Calu3 (cell line): ENCODE data around the gene SCD. TPM values are rescaled to one million over a fixed set of nuclear protein-coding genes. Genes with fewer than 3 reads are reported as not detected.

ENCODE experiments used
- BruUV-seq: library from RNA; stranded (reverse); fragments of 400-500 nt; replicated peaks from 2 replicates; lab custom pipeline; 2021; lab: Mats Ljungman, UMichigan
- CTCF ChIA-PET: fragments of 300-600 bp; sonication (Branson Sonifier 250); formaldehyde crosslinking; loops from one replicate; lab custom pipeline; 2022; ENCODE audit warnings: antibody characterized with exemption; lab: Charles Lee
- DNase-seq: peaks from one replicate; pipeline ENCODE4 v3.0.0; 2022
- H3K27ac Mint-ChIP-seq: one replicate; pipeline ENCODE4 v1.8.0; 2022; ENCODE audit warnings: mixed read lengths; ENCODE audit not compliant: unreplicated experiment
- H3K27me3 Mint-ChIP-seq: one replicate; pipeline ENCODE4 v1.8.0; 2022; ENCODE audit warnings: mixed read lengths; ENCODE audit not compliant: unreplicated experiment
- H3K36me3 Mint-ChIP-seq: one replicate; pipeline ENCODE4 v1.8.0; 2022; ENCODE audit warnings: mild to moderate bottlenecking, moderate library complexity, mixed read lengths; ENCODE audit not compliant: insufficient read depth, unreplicated experiment
- H3K4me1 Mint-ChIP-seq: one replicate; pipeline ENCODE4 v1.8.0; 2022; ENCODE audit warnings: mild to moderate bottlenecking, low read depth, mixed read lengths; ENCODE audit not compliant: unreplicated experiment
- H3K4me3 Mint-ChIP-seq: one replicate; pipeline ENCODE4 v1.8.0; 2022; ENCODE audit warnings: mild to moderate bottlenecking, low read depth, moderate library complexity, mixed read lengths; ENCODE audit not compliant: unreplicated experiment
- H3K9me3 Mint-ChIP-seq: one replicate; pipeline ENCODE4 v1.8.0; 2022; ENCODE audit warnings: low read depth, mixed read lengths; ENCODE audit not compliant: unreplicated experiment
- intact Hi-C: fragments of 100-400 bp; cut with micrococcal nuclease; formaldehyde crosslinking; loops from one replicate; pipeline ENCODE4 v1.10.0; 2022; ENCODE audit not compliant: unreplicated experiment
- total RNA-seq: library from RNA; stranded (reverse); gene quantifications from 2 replicates; pipeline ENCODE4 v1.2.3, GENCODE V29; 2022
- TF ChIP-seq, protein P1 (sequence below): fragments of 200-600 bp; IDR thresholded peaks from one replicate; pipeline ENCODE4 v1.8.0; 2022; ENCODE audit warnings: antibody characterized with exemption; ENCODE audit not compliant: unreplicated experiment

The SCD gene
- total RNA-seq, 1 experiment from 2014 or later = 225 TPM

DNA sequence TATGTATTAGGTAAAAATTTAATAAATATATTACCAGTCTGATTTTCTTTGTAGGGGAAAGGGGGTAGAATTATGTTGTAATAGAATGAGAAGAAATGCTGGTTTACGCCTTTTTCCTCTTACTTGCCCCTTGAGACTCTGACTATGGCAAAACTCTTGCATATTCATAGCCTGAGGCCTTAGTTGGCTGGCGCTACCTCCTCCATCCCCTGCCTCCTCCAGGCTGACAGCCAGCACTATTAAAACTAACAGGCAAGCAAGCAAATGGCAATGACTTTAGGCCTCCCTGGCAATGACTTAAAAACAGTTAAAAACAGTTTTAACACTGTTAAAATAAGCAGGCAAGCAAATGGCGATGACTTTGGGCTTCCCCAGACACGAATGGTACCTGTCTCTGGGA is 31.4 kb upstream of the SCD start:
- intact Hi-C loops = no loop called here
- no TSS peak for BruUV-seq
- Mint-ChIP-seq H3K36me3 (no peaks in the 10 kb centered on the region), H3K27ac (no peak overlapping the region), H3K4me3 (no peak overlapping the region), H3K4me1 (peaks cover 9% of the 10 kb centered on the region), H3K9me3 (no peaks in the 10 kb centered on the region), H3K27me3 (peaks cover 42% of the 10 kb centered on the region)
- DNase-seq = no peak
- TF ChIP-seq, protein P1, sequence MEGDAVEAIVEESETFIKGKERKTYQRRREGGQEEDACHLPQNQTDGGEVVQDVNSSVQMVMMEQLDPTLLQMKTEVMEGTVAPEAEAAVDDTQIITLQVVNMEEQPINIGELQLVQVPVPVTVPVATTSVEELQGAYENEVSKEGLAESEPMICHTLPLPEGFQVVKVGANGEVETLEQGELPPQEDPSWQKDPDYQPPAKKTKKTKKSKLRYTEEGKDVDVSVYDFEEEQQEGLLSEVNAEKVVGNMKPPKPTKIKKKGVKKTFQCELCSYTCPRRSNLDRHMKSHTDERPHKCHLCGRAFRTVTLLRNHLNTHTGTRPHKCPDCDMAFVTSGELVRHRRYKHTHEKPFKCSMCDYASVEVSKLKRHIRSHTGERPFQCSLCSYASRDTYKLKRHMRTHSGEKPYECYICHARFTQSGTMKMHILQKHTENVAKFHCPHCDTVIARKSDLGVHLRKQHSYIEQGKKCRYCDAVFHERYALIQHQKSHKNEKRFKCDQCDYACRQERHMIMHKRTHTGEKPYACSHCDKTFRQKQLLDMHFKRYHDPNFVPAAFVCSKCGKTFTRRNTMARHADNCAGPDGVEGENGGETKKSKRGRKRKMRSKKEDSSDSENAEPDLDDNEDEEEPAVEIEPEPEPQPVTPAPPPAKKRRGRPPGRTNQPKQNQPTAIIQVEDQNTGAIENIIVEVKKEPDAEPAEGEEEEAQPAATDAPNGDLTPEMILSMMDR = no peak
- CTCF ChIA-PET = no interaction called here

DNA sequence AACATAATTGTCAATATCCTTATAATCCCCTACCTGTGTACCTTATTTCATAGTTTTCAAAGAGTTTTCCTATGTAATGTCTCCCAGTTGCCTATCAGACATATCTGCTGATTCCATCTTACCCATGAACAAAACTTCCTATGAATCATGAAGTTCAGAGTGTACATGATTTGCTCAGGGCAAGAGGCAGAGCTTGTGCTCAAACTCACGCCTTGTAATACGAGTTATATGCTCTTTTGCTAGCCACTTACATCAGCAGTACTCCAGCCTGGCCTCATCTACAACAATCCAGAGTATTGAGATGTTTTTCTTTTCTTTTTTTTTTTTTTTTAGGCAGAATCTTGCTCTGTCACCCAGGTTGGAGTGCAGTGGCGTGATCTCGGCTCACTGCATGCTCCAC is 28.8 kb upstream of the SCD start:
- no peak for DNase-seq
- intact Hi-C loops = no loop called here

DNA sequence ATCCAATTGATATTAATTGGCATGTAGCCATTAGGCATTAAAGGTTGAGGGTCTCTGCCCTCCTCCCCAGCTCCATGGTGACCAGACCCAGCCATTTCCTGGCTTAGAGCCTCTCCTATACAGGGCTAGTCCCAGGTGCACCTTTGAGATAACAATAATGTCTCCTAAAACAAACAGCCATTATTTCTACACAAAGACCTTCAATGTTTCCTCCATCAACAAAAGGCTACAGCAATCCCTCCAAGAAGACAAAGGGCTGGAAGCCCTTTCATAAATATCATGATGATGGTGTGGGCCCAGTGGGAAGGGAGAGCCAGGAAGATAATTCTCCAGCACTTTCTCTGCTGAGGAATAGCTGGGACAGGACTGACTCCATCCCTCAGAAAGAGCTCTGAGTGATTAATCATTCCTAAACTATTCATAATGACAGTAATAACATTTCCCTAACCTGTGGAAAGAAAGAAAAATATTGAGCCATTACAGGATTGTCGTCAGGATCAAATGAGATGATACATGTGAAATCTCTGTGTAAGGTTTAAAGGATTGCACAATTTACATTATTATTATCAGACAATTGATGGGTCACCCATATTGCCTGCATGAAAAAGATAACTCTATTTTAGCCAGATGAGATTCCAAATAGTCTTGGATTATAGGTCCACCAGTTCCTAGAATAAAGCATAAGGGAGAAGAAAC is 27.2 kb upstream of the SCD start:
- TF ChIP-seq, protein P1 = no peak
- H3K27me3 Mint-ChIP-seq = peaks cover 52% of the 10 kb centered on the region
- no peaks in the 10 kb centered on the region for H3K4me1 Mint-ChIP-seq
- intact Hi-C loops = no loop called here
- H3K4me3 Mint-ChIP-seq = no peak overlapping the region
- CTCF ChIA-PET = no interaction called here
- no peak for DNase-seq
- no TSS peak for BruUV-seq
- no peaks in the 10 kb centered on the region for H3K36me3 Mint-ChIP-seq
- H3K9me3 Mint-ChIP-seq = no peaks in the 10 kb centered on the region
- H3K27ac Mint-ChIP-seq = no peak overlapping the region

More for the DNA sequence above, 28.8 kb upstream of the SCD start:
- H3K4me3 Mint-ChIP-seq = no peak overlapping the region
- no TSS peak for BruUV-seq
- H3K36me3 Mint-ChIP-seq = no peaks in the 10 kb centered on the region
- H3K27ac Mint-ChIP-seq = no peak overlapping the region
- CTCF ChIA-PET = no interaction called here
- TF ChIP-seq, protein P1 = no peak
- peaks cover 55% of the 10 kb centered on the region for H3K27me3 Mint-ChIP-seq
- no peaks in the 10 kb centered on the region for H3K4me1 Mint-ChIP-seq
- no peaks in the 10 kb centered on the region for H3K9me3 Mint-ChIP-seq

DNA sequence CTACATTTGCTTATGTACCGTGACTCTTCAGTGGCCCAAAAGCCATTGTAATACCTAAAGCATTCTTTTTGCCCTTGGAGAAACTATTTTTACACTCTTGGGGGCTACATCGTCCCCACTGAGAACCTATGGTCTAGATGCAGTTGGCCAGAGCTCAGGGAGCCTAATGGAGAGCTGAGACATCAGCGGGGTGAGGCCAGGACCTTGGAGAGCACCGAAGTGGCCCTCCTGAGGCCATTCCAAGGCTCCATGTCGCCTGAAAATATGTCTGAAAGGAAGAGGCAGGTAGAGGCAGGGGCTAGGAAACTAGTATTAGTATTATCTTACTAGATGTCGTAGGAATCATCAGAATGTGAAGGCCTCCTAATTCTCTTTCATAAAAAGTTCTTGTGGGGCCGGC is 21.9 kb upstream of the SCD start:
- no peak overlapping the region for H3K27ac Mint-ChIP-seq
- no peaks in the 10 kb centered on the region for H3K4me1 Mint-ChIP-seq
- no peaks in the 10 kb centered on the region for H3K36me3 Mint-ChIP-seq
- BruUV-seq = no TSS peak
- no peak overlapping the region for H3K4me3 Mint-ChIP-seq
- intact Hi-C loops = no loop called here
- TF ChIP-seq, protein P1 = no peak
- H3K9me3 Mint-ChIP-seq = no peaks in the 10 kb centered on the region
- DNase-seq = no peak
- CTCF ChIA-PET = no interaction called here
- H3K27me3 Mint-ChIP-seq = peaks cover 73% of the 10 kb centered on the region
